HG03066 (cell line): ENCODE measurements around the gene CLSTN2.

Experiments
- ATAC-seq: cut with Tn5 transposase; IDR thresholded peaks from one replicate; pipeline ENCODE4 v1.9.1; 2021; ENCODE audit warnings: low read depth; ENCODE audit not compliant: unreplicated experiment

The CLSTN2 gene

GRCh38 chr3:140050396-140050795 lies 115.4 kb downstream of the CLSTN2 start:
- ATAC-seq, result no peak

GRCh38 chr3:140051019-140051957 lies 116.3 kb downstream of the CLSTN2 start:
- ATAC-seq, result no peak

- no peak for ATAC-seq
These were observed 118.1 kb downstream of the CLSTN2 start for GRCh38 chr3:140052771-140053702.

GRCh38 chr3:140053794-140054193 lies 118.8 kb downstream of the CLSTN2 start:
- no peak for ATAC-seq

- no peak for ATAC-seq
These were observed 120.3 kb downstream of the CLSTN2 start for GRCh38 chr3:140055092-140055791.

- no peak for ATAC-seq
These were observed 121.1 kb downstream of the CLSTN2 start for GRCh38 chr3:140056047-140056446.

GRCh38 chr3:140061211-140061610 lies 126.2 kb downstream of the CLSTN2 start:
- ATAC-seq, result no peak

GRCh38 chr3:140062461-140062860 lies 127.5 kb downstream of the CLSTN2 start:
- ATAC-seq, result no peak

- no peak for ATAC-seq
These were observed 132.5 kb downstream of the CLSTN2 start for GRCh38 chr3:140067487-140067886.

- ATAC-seq, result no peak
These were observed 133.6 kb downstream of the CLSTN2 start for GRCh38 chr3:140068494-140069017.

GRCh38 chr3:140073278-140074045 lies 138.5 kb downstream of the CLSTN2 start:
- no peak for ATAC-seq

- ATAC-seq, result no peak
These were observed 141.6 kb downstream of the CLSTN2 start for GRCh38 chr3:140076552-140076951.

GRCh38 chr3:140077406-140077805 lies 142.4 kb downstream of the CLSTN2 start:
- ATAC-seq, result no peak

- no peak for ATAC-seq
These were observed 143.4 kb downstream of the CLSTN2 start for GRCh38 chr3:140078343-140078742.

GRCh38 chr3:140078940-140079339 lies 144.0 kb downstream of the CLSTN2 start:
- ATAC-seq, result no peak

GRCh38 chr3:140081887-140082286 lies 146.9 kb downstream of the CLSTN2 start:
- no peak for ATAC-seq

GRCh38 chr3:140085001-140085400 lies 150.0 kb downstream of the CLSTN2 start:
- ATAC-seq, result no peak

GRCh38 chr3:140086642-140087041 lies 151.7 kb downstream of the CLSTN2 start:
- ATAC-seq, result no peak

- ATAC-seq, result no peak
These were observed 153.1 kb downstream of the CLSTN2 start for GRCh38 chr3:140088058-140088457.

GRCh38 chr3:140088513-140088912 lies 153.5 kb downstream of the CLSTN2 start:
- no peak for ATAC-seq
